Brain microvascular endothelial cell (primary cell): ENCODE measurements around the gene SYT7.
A peak's percentile ranks its signal among the peaks of the same experiment; 100 is the strongest.

ENCODE experiments used
- DNase-seq: peaks from one replicate; pipeline ENCODE4 v3.0.0-alpha.2; 2020
- H3K27ac ChIP-seq: fragments of 250-450 bp; sonication (Bioruptor Pico); 2 replicates; pipeline ENCODE4 v1.5.1; 2020; ENCODE audit warnings: mild to moderate bottlenecking, moderate library complexity
- H3K27me3 ChIP-seq: fragments of 250-450 bp; sonication (Bioruptor Pico); replicated peaks from 2 replicates; pipeline ENCODE4 v1.5.1; 2020; ENCODE audit warnings: mild to moderate bottlenecking
- H3K36me3 ChIP-seq: fragments of 250-450 bp; sonication (Bioruptor Pico); replicated peaks from 2 replicates; pipeline ENCODE4 v1.5.1; 2020; ENCODE audit warnings: mild to moderate bottlenecking
- H3K4me3 ChIP-seq: 2 replicates; pipeline ENCODE4 v1.5.1; 2011; ENCODE audit warnings: low read depth, mild to moderate bottlenecking, control low read depth, low read length, moderate library complexity
- in situ Hi-C: cut with HindIII; loops from 2 replicates; pipeline ENCODE4 v1.10.0; 2017; ENCODE audit warnings: low sequenced_read_pairs, low pct_ligation_motif_present
- TF ChIP-seq, protein P1 (sequence below): IDR thresholded peaks from 2 replicates; pipeline ENCODE4 v1.5.1; 2011; ENCODE audit warnings: low read depth, mild to moderate bottlenecking, moderate library complexity, low read length, control low read depth, inconsistent platforms; ENCODE audit errors: missing control alignments

SYT7 gene

GRCh38 chr11:61627850-61628661 lies 47.2 kb upstream of the SYT7 start:
- TF ChIP-seq, protein P1, sequence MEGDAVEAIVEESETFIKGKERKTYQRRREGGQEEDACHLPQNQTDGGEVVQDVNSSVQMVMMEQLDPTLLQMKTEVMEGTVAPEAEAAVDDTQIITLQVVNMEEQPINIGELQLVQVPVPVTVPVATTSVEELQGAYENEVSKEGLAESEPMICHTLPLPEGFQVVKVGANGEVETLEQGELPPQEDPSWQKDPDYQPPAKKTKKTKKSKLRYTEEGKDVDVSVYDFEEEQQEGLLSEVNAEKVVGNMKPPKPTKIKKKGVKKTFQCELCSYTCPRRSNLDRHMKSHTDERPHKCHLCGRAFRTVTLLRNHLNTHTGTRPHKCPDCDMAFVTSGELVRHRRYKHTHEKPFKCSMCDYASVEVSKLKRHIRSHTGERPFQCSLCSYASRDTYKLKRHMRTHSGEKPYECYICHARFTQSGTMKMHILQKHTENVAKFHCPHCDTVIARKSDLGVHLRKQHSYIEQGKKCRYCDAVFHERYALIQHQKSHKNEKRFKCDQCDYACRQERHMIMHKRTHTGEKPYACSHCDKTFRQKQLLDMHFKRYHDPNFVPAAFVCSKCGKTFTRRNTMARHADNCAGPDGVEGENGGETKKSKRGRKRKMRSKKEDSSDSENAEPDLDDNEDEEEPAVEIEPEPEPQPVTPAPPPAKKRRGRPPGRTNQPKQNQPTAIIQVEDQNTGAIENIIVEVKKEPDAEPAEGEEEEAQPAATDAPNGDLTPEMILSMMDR, result peak; percentile 92
- H3K27me3 ChIP-seq, result peaks cover 2% of the 10 kb centered on the region
- peak; percentile 67 for DNase-seq
- in situ Hi-C loops, result no loop called here
- H3K27ac ChIP-seq, result no peak overlapping the region
- no peak overlapping the region for H3K4me3 ChIP-seq
- H3K36me3 ChIP-seq, result no peaks in the 10 kb centered on the region

DNA sequence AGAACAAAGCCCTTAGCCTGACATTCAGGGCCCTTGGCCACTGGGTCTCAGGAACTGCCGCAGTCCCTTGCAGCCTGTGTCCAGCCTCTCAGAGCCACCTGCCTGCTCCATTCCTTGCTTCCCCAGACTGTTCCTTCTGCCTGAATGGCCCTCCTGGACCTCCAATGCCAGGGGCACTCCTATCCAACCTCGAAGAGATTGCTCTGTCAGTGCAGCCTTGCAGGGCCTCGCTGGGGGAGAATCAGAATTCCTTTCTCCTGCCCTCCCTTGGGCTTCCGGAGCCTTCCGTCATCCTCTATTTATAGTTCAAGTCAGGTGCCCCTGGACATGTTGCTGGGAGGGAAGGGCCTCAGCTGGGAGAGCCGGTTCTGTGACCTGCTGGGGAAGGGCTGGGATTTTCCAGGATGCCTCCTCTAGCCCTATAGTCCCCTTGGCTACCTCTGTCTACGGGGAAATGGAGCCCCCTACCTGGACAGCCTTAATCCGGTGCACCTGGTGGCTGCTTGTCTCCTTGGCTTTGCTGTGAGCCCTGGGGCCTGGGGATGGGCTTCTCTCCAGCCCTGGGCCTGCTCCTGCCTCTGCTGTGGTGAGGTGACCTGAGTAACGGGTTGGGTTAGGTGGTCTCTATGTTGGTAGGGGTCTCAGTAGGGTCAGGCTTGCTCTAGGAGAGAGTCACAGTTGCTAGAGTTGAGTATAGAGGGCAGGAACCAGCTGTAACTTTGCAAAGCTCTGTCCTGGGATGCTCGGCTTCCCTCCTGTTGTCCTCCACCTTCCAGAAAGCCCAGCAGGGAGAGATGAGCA lies 45.9 kb upstream of the SYT7 start:
- peak; percentile 39 for DNase-seq
- no peak overlapping the region for H3K27ac ChIP-seq
- no peaks in the 10 kb centered on the region for H3K36me3 ChIP-seq
- H3K27me3 ChIP-seq, result peaks cover 2% of the 10 kb centered on the region
- in situ Hi-C loops, result no loop called here
- TF ChIP-seq, protein P1, result no peak
- no peak overlapping the region for H3K4me3 ChIP-seq

GRCh38 chr11:61625525-61625924 lies 44.6 kb upstream of the SYT7 start:
- in situ Hi-C loops, result no loop called here
- no peak for DNase-seq
- TF ChIP-seq, protein P1, result no peak
- Histone ChIP-seq H3K4me3 (no peak overlapping the region), H3K27ac (no peak overlapping the region), H3K27me3 (no peaks in the 10 kb centered on the region), H3K36me3 (no peaks in the 10 kb centered on the region)

GRCh38 chr11:61621917-61622585 lies 41.2 kb upstream of the SYT7 start:
- H3K4me3 ChIP-seq, result no peak overlapping the region
- no peak overlapping the region for H3K27ac ChIP-seq
- in situ Hi-C loops, result no loop called here
- no peaks in the 10 kb centered on the region for H3K36me3 ChIP-seq
- no peak for DNase-seq
- TF ChIP-seq, protein P1, result no peak
- no peaks in the 10 kb centered on the region for H3K27me3 ChIP-seq

DNA sequence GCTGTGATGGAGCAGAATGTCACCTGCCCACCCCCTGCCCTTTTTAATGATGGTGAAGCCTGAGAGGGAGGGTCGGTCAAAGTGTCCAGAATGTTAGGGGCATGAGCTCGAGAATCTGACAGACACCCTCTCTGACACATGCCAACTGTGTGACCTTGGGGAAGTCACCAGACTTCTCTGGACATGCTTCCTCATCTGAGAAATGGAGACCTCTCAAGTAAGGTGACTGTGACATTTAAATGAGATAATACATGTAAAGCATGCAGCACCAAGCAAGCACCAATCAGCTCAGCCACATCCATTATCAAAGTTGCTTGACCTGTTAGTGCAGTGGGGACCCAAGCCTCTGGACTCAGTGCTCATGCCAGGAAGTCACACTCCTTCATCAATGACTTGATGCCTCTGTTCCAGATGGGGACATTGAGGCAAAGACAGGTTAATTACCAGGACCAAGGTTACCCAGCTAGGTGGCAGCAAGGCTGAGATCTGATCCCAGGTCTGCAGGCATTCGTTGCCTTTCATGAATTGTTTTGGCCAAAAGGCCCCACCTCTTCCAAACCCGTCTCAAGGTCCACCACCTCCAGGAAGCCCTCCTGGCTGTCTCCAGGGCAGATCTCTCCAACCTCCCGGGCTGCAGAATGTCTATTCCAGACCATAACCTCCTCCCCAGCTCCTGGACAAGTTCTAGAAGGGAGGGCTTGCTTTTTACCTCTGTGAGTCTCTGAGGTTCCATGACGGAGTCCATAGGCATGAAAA lies 38.8 kb upstream of the SYT7 start:
- no peak for DNase-seq
- in situ Hi-C loops, result no loop called here
- Histone ChIP-seq H3K4me3 (no peak overlapping the region), H3K27me3 (no peaks in the 10 kb centered on the region), H3K27ac (no peak overlapping the region), H3K36me3 (no peaks in the 10 kb centered on the region)
- TF ChIP-seq, protein P1, result no peak
